ENCODE measurements around the gene OR2T35. TPM values are rescaled to one million over a fixed set of nuclear protein-coding genes. Genes with fewer than 3 reads are reported as not detected.
"Not testable (repeated sequence)": the region's sequence is repeated elsewhere in the genome, so short reads cannot be mapped to it uniquely, and the experiment has no call there.

Gene OR2T35
- total RNA-seq, 1 experiment from 2014 or later, result not detected

GRCh38 chr1:248641583-248641982, 3.5 kb downstream of the OR2T35 start:
- CTCF ChIA-PET; H3K27ac ChIP-seq (ENCODE audit: low read depth, low read length); H4K20me1 ChIP-seq (ENCODE audit: insufficient read depth); H3K4me1 ChIP-seq (ENCODE audit: control insufficient read depth in 1 of 2, insufficient read depth in 2 of 2, low read length in 2 of 2); H3K4me3 ChIP-seq (replicated peaks in 1 of 2; ENCODE audit: low read depth in 1 of 2, low read length in 2 of 2); H3K4me2 ChIP-seq (ENCODE audit: low read length); ATAC-seq; RAD21 ChIA-PET (ENCODE audit: low non-redundant PET in 1 of 2, low total read pairs in 2 of 2, uncharacterized antibody in 2 of 2, unreplicated experiment in 2 of 2); POLR2A ChIA-PET; intact Hi-C loops (cut with micrococcal nuclease); DNase-seq (ENCODE audit: low read depth, low spot score); H2AFZ ChIP-seq (ENCODE audit: low read depth, low read length, poor library complexity, severe bottlenecking); H3K9me3 ChIP-seq (ENCODE audit: control insufficient read depth in 1 of 2, insufficient read depth in 1 of 2, low read depth in 1 of 2, low read length in 2 of 2); BruUV-seq (replicated peaks); H3K9me2 ChIP-seq (ENCODE audit: insufficient read depth); H3K27me3 ChIP-seq (ENCODE audit: insufficient read depth, low read length); H3K79me2 ChIP-seq (ENCODE audit: insufficient read depth, low read length); H3K36me3 ChIP-seq (ENCODE audit: control insufficient read depth in 1 of 2, insufficient read depth in 2 of 2, low read length in 2 of 2); H3K9ac ChIP-seq (ENCODE audit: low read length): not testable (repeated sequence)

- RAD21 ChIA-PET (ENCODE audit: low non-redundant PET in 1 of 2, low total read pairs in 2 of 2, uncharacterized antibody in 2 of 2, unreplicated experiment in 2 of 2); H3K4me3 ChIP-seq (replicated peaks in 1 of 2; ENCODE audit: low read depth in 1 of 2, low read length in 2 of 2); intact Hi-C loops (cut with micrococcal nuclease): not testable (repeated sequence)
Measured at GRCh38 chr1:248640906-248641305, 4.2 kb downstream of the OR2T35 start.

GRCh38 chr1:248639652-248640051, 5.4 kb downstream of the OR2T35 start:
- DNase-seq (ENCODE audit: low read depth, low spot score); H3K27ac ChIP-seq (ENCODE audit: low read depth, low read length); H3K79me2 ChIP-seq (ENCODE audit: insufficient read depth, low read length); H3K9ac ChIP-seq (ENCODE audit: low read length); BruUV-seq (replicated peaks); H3K9me2 ChIP-seq (ENCODE audit: insufficient read depth); H3K4me1 ChIP-seq (ENCODE audit: control insufficient read depth in 1 of 2, insufficient read depth in 2 of 2, low read length in 2 of 2); intact Hi-C loops (cut with micrococcal nuclease); POLR2A ChIA-PET; H3K36me3 ChIP-seq (ENCODE audit: control insufficient read depth in 1 of 2, insufficient read depth in 2 of 2, low read length in 2 of 2); H4K20me1 ChIP-seq (ENCODE audit: insufficient read depth); RAD21 ChIA-PET (ENCODE audit: low non-redundant PET in 1 of 2, low total read pairs in 2 of 2, uncharacterized antibody in 2 of 2, unreplicated experiment in 2 of 2); CTCF ChIA-PET; H2AFZ ChIP-seq (ENCODE audit: low read depth, low read length, poor library complexity, severe bottlenecking); H3K4me2 ChIP-seq (ENCODE audit: low read length); H3K27me3 ChIP-seq (ENCODE audit: insufficient read depth, low read length); H3K4me3 ChIP-seq (replicated peaks in 1 of 2; ENCODE audit: low read depth in 1 of 2, low read length in 2 of 2); H3K9me3 ChIP-seq (ENCODE audit: control insufficient read depth in 1 of 2, insufficient read depth in 1 of 2, low read depth in 1 of 2, low read length in 2 of 2); ATAC-seq: not testable (repeated sequence)

More at GRCh38 chr1:248640906-248641305, 4.2 kb downstream of the OR2T35 start:
- CTCF ChIA-PET; H3K79me2 ChIP-seq (ENCODE audit: insufficient read depth, low read length); H3K9ac ChIP-seq (ENCODE audit: low read length); H3K9me3 ChIP-seq (ENCODE audit: control insufficient read depth in 1 of 2, insufficient read depth in 1 of 2, low read depth in 1 of 2, low read length in 2 of 2); H2AFZ ChIP-seq (ENCODE audit: low read depth, low read length, poor library complexity, severe bottlenecking); H3K27ac ChIP-seq (ENCODE audit: low read depth, low read length); H3K4me1 ChIP-seq (ENCODE audit: control insufficient read depth in 1 of 2, insufficient read depth in 2 of 2, low read length in 2 of 2); DNase-seq (ENCODE audit: low read depth, low spot score); H3K4me2 ChIP-seq (ENCODE audit: low read length); H3K27me3 ChIP-seq (ENCODE audit: insufficient read depth, low read length); H3K36me3 ChIP-seq (ENCODE audit: control insufficient read depth in 1 of 2, insufficient read depth in 2 of 2, low read length in 2 of 2); BruUV-seq (replicated peaks); POLR2A ChIA-PET; H3K9me2 ChIP-seq (ENCODE audit: insufficient read depth); ATAC-seq; H4K20me1 ChIP-seq (ENCODE audit: insufficient read depth): not testable (repeated sequence)

GRCh38 chr1:248636612-248637011, 8.5 kb downstream of the OR2T35 start:
- H3K27me3 ChIP-seq (ENCODE audit: insufficient read depth, low read length); H3K79me2 ChIP-seq (ENCODE audit: insufficient read depth, low read length); POLR2A ChIA-PET; ATAC-seq; H4K20me1 ChIP-seq (ENCODE audit: insufficient read depth); DNase-seq (ENCODE audit: low read depth, low spot score); intact Hi-C loops (cut with micrococcal nuclease); H3K36me3 ChIP-seq (ENCODE audit: control insufficient read depth in 1 of 2, insufficient read depth in 2 of 2, low read length in 2 of 2); H3K9ac ChIP-seq (ENCODE audit: low read length); H3K9me2 ChIP-seq (ENCODE audit: insufficient read depth); H3K4me2 ChIP-seq (ENCODE audit: low read length); H3K27ac ChIP-seq (ENCODE audit: low read depth, low read length); H3K4me3 ChIP-seq (replicated peaks in 1 of 2; ENCODE audit: low read depth in 1 of 2, low read length in 2 of 2); H3K4me1 ChIP-seq (ENCODE audit: control insufficient read depth in 1 of 2, insufficient read depth in 2 of 2, low read length in 2 of 2); BruUV-seq (replicated peaks); RAD21 ChIA-PET (ENCODE audit: low non-redundant PET in 1 of 2, low total read pairs in 2 of 2, uncharacterized antibody in 2 of 2, unreplicated experiment in 2 of 2); CTCF ChIA-PET; H3K9me3 ChIP-seq (ENCODE audit: control insufficient read depth in 1 of 2, insufficient read depth in 1 of 2, low read depth in 1 of 2, low read length in 2 of 2); H2AFZ ChIP-seq (ENCODE audit: low read depth, low read length, poor library complexity, severe bottlenecking): not testable (repeated sequence)

GRCh38 chr1:248634991-248635390, 10.1 kb downstream of the OR2T35 start, which contains the start of gene OR2T11:
TSS of gene OR2T11 (minus strand) at chr1:248635091. CDS start at chr1:248627128, 7,963 bp downstream.
- BruUV-seq (replicated peaks); H2AFZ ChIP-seq (ENCODE audit: low read depth, low read length, poor library complexity, severe bottlenecking); H3K27ac ChIP-seq (ENCODE audit: low read depth, low read length); H3K4me1 ChIP-seq (ENCODE audit: control insufficient read depth in 1 of 2, insufficient read depth in 2 of 2, low read length in 2 of 2); H3K36me3 ChIP-seq (ENCODE audit: control insufficient read depth in 1 of 2, insufficient read depth in 2 of 2, low read length in 2 of 2); H3K27me3 ChIP-seq (ENCODE audit: insufficient read depth, low read length); H3K4me3 ChIP-seq (replicated peaks in 1 of 2; ENCODE audit: low read depth in 1 of 2, low read length in 2 of 2); H3K9ac ChIP-seq (ENCODE audit: low read length); H3K9me2 ChIP-seq (ENCODE audit: insufficient read depth); RAD21 ChIA-PET (ENCODE audit: low non-redundant PET in 1 of 2, low total read pairs in 2 of 2, uncharacterized antibody in 2 of 2, unreplicated experiment in 2 of 2); H3K4me2 ChIP-seq (ENCODE audit: low read length); H4K20me1 ChIP-seq (ENCODE audit: insufficient read depth); CTCF ChIA-PET; H3K9me3 ChIP-seq (ENCODE audit: control insufficient read depth in 1 of 2, insufficient read depth in 1 of 2, low read depth in 1 of 2, low read length in 2 of 2); ATAC-seq; H3K79me2 ChIP-seq (ENCODE audit: insufficient read depth, low read length); POLR2A ChIA-PET; DNase-seq (ENCODE audit: low read depth, low spot score): not testable (repeated sequence)
- intact Hi-C loops (cut with micrococcal nuclease), result loop anchor here (5.0 kb wide), 1 partner anchor 178 kb away; no protein-coding TSS in a partner anchor
